Lower lobe of right lung (tissue), 2 donors: Measurements from ENCODE around the gene RCN1. TPM values are rescaled to one million over a fixed set of nuclear protein-coding genes. Genes with fewer than 3 reads are reported as not detected.
A peak's percentile ranks its signal among the peaks of the same experiment; 100 is the strongest.

ENCODE experiments used
- ATAC-seq, 2 donors: fragments of 200-7000 bp; cut with Tn5 transposase; one replicate each; pipeline ENCODE4 v1.9.1; 2020 to 2022; ENCODE audit warnings: mild to moderate bottlenecking in 2 of 2, moderate library complexity in 2 of 2
- DNase-seq: peaks from one replicate; pipeline ENCODE4 v3.0.0-alpha.2; 2020
- H3K27ac ChIP-seq: fragments of 200-600 bp; one replicate; pipeline ENCODE4 v1.8.0; 2022
- H3K27me3 ChIP-seq: fragments of 200-600 bp; one replicate; pipeline ENCODE4 v1.8.0; 2022; ENCODE audit warnings: low read depth
- H3K36me3 ChIP-seq: fragments of 200-600 bp; one replicate; pipeline ENCODE4 v1.8.0; 2022; ENCODE audit warnings: mild to moderate bottlenecking
- H3K4me1 ChIP-seq: fragments of 200-600 bp; one replicate; pipeline ENCODE4 v1.8.0; 2022
- H3K4me3 ChIP-seq: fragments of 200-600 bp; one replicate; pipeline ENCODE4 v1.8.0; 2022; ENCODE audit warnings: mild to moderate bottlenecking
- H3K9me3 ChIP-seq: fragments of 200-600 bp; one replicate; pipeline ENCODE4 v1.8.0; 2022
- CTCF ChIP-seq: fragments of 200-600 bp; IDR thresholded peaks from one replicate; pipeline ENCODE4 v1.8.0; 2022; ENCODE audit warnings: antibody characterized with exemption, mild to moderate bottlenecking
- intact Hi-C: fragments of 100-400 bp; cut with DNase I; formaldehyde crosslinking; loops from one replicate; pipeline ENCODE4 v1.11.0; 2022
- long read RNA-seq: library from polyadenylated mRNA; unstranded; transcript quantifications from one replicate; pipeline ENCODE4 v2.0.0, GENCODE V29; 2021
- total RNA-seq: library from RNA; stranded (reverse); fragmentation: NEBNext Ultra II Directional; extraction: Animal tissue kit (Norgen Biotek cat#: 25700); gene quantifications from one replicate; pipeline ENCODE4 v1.2.1, GENCODE V29; 2021
- donor health status: DM: no; HTN: yes; CAD: no; lungs with severe emphysema.

The RCN1 gene
- total RNA-seq: 72.6 TPM
- long read RNA-seq, transcript RCN1-201 (6 exons, 2,572 nt): major isoform, 120 of 133 reads
- long read RNA-seq, partial matches to known transcripts: 5 of 133 reads
- long read RNA-seq, other reads (novel, unspliced or antisense): 5 of 133 reads

- intact Hi-C loops: no loop called here
- ATAC-seq: peak; percentile 92 to 93
- Histone ChIP-seq H3K36me3 (no peaks in the 10 kb centered on the region), H3K9me3 (no peaks in the 10 kb centered on the region), H3K4me1 (peaks cover 31% of the 10 kb centered on the region), H3K27me3 (no peaks in the 10 kb centered on the region), H3K27ac (peak within 1 kb of the TSS; percentile 92), H3K4me3 (peak within 1 kb of the TSS; percentile 84)
- TF ChIP-seq CTCF: no peak
- DNase-seq: peak; percentile 70
Observed at GRCh38 chr11:32090545-32091370, at the start of gene RCN1. TSS of gene RCN1 (plus strand) at chr11:32091074. CDS start at chr11:32091197, 123 bp downstream.

DNA sequence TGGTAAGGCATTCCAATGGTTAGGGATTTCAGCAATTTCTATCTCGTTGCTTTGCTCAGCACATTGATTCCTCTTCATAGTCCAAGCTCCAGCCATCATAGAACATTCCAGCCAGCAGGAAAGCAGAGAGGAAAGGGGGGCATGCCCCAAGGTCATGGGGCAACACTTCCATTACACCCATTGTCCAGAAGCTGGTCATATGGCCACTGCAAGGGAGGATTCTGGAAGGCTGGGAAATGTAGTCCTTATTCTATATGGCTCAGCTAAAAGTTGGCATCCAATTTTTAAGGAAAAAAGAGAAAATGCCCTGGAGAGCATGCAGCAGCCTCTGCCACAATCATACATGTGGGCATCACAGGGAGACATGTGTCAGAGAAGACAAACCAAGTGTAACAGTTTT lies 47.1 kb upstream of the RCN1 start:
- Histone ChIP-seq H3K4me3 (no peak overlapping the region), H3K36me3 (no peaks in the 10 kb centered on the region), H3K9me3 (no peaks in the 10 kb centered on the region), H3K27ac (no peak overlapping the region), H3K27me3 (peaks cover 2% of the 10 kb centered on the region), H3K4me1 (no peaks in the 10 kb centered on the region)
- no peak for TF ChIP-seq CTCF
- no peak for DNase-seq
- intact Hi-C loops: no loop called here
- ATAC-seq: no peak

DNA sequence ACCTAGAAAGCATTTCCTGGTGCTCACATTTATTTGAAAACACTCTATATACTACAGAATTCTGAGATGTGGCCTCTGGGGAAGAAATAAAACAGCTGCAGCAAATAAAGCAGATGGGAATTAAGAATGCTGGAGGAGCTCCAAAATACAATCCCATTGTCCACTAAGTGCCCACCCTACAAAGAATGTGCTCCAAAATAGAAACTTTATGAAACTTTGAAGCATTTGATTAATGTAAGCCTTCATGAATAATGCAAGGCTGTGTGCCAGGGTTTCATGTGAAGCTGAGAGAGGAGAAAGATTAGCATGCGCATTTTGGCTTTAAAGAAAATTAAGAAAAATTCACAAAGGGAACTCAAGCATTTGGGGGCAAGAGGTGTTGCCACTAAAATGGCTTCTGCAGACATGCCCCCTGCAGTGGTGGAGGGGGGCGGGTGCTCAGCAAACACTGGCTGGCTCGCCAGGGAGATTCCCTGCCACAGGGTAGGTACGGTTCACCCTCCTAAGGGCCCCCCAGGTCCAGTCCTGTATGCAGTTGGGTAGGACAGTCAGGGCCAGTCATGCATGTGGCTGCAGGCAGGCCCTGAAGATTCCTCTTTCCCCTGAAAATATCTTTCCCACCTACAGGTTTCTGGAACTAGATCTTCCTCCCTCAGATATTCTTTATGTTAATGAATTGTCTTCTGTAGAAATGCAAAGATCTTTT lies 46.6 kb upstream of the RCN1 start:
- H3K9me3 ChIP-seq: no peaks in the 10 kb centered on the region
- no peaks in the 10 kb centered on the region for H3K27me3 ChIP-seq
- DNase-seq (no peak), ATAC-seq (no peak)
- no peak overlapping the region for H3K4me3 ChIP-seq
- H3K36me3 ChIP-seq: no peaks in the 10 kb centered on the region
- no peak for TF ChIP-seq CTCF
- H3K4me1 ChIP-seq: no peaks in the 10 kb centered on the region
- intact Hi-C loops: no loop called here
- no peak overlapping the region for H3K27ac ChIP-seq

GRCh38 chr11:32045456-32045855 lies 45.4 kb upstream of the RCN1 start:
- no peaks in the 10 kb centered on the region for H3K27me3 ChIP-seq
- H3K9me3 ChIP-seq: no peaks in the 10 kb centered on the region
- ATAC-seq: no peak
- H3K36me3 ChIP-seq: no peaks in the 10 kb centered on the region
- DNase-seq: no peak
- H3K27ac ChIP-seq: no peak overlapping the region
- H3K4me3 ChIP-seq: no peak overlapping the region
- intact Hi-C loops: no loop called here
- H3K4me1 ChIP-seq: no peaks in the 10 kb centered on the region
- no peak for TF ChIP-seq CTCF

DNA sequence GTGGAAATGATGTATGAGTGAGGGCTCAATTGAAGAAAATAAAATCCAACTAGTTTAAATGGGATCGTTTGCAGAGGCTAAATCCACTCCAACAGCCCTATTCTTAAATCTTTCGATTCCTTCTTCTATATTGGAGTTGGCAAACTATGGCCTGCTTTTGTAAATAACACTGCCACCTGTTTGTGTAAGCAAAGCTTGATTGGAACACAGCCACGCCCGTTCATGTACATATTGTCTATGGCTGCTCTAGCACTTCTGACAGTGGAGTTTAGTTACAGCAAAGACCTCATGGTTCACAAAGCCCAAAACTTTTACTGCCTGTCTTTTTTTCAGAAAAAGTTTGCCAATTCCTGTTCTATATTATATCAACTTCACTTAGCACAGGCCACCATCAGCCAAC lies 40.6 kb upstream of the RCN1 start:
- no peaks in the 10 kb centered on the region for H3K27me3 ChIP-seq
- no peak overlapping the region for H3K27ac ChIP-seq
- H3K9me3 ChIP-seq: no peaks in the 10 kb centered on the region
- H3K4me1 ChIP-seq: peaks cover 4% of the 10 kb centered on the region
- DNase-seq (no peak), ATAC-seq (no peak)
- no peak overlapping the region for H3K4me3 ChIP-seq
- intact Hi-C loops: loop anchor here (5.0 kb wide), 1 partner anchor 122 kb away; no protein-coding TSS in a partner anchor
- H3K36me3 ChIP-seq: no peaks in the 10 kb centered on the region
- TF ChIP-seq CTCF: no peak
